Amniotic epithelial cell (primary cell): ENCODE results near the gene SEC22C.
A peak's percentile ranks its signal among the peaks of the same experiment; 100 is the strongest.

Source experiments
- DNase-seq: peaks from one replicate; pipeline ENCODE4 v3.0.0-alpha.2; 2010; ENCODE audit warnings: low read depth

Gene SEC22C

DNA sequence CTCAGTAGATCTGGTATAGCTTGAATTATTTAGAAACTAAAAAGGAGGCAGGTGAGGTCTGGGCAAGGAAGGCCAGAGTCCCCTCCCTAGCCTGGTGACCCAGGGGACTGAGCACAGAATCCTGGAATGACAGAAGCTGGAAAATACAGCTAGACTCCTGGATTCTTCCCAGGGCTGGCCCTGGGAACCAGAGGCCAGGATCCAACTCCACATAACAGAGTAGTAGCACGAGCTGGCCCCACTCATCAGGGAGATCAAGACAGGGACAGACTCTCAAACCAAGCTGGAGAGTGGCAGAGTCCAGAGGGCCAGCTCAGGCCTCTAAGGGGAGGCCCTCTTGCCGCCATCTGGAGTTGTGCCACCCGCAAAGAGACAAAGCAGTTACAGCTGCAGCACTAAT lies 68.6 kb downstream of the SEC22C start:
- DNase-seq: no peak

GRCh38 chr3:42511736-42512135 lies 70.0 kb downstream of the SEC22C start:
- DNase-seq: no peak

DNA sequence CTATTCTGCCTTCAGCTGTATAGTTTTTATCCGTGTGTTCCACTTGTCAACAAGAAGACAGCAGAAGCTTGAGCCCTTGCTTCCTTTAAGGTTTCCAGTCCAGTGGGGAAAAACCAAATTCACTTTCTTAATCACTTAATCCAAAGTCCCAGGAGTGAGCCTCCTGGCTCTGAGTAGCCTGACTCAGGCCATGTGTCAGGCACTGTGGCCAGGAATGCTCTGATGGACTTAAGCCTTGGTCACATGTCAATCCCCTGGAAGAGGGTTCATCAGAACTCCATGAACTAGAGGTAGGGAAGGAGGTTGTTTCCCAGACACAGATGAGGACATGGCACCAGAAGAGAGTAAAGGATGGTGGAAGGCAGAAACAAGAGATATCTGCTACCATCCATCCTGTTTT lies 70.6 kb downstream of the SEC22C start:
- no peak for DNase-seq

DNA sequence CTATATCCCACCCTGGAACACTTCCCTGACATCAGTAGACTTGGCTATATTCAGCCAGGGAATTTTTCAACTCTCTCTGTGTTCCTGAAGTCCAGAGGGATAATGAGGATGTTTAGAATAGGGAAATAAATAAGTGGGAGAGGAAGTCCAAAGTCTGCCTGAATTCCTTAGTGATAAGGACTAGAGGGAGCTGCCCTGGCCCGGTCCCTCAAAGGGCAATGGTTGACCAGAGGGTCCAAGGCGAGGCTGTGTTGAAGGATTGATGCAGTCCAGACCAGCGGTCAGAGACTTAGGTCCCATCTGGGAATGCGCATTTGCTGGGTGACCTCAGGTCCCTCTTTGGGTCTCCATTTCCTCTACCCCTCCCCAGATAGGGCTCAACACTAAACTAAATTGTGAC lies 71.4 kb downstream of the SEC22C start:
- DNase-seq: no peak

- DNase-seq: no peak
Observed at GRCh38 chr3:42509111-42509510, 72.7 kb downstream of the SEC22C start.

GRCh38 chr3:42508562-42508961 lies 73.2 kb downstream of the SEC22C start:
- no peak for DNase-seq

DNA sequence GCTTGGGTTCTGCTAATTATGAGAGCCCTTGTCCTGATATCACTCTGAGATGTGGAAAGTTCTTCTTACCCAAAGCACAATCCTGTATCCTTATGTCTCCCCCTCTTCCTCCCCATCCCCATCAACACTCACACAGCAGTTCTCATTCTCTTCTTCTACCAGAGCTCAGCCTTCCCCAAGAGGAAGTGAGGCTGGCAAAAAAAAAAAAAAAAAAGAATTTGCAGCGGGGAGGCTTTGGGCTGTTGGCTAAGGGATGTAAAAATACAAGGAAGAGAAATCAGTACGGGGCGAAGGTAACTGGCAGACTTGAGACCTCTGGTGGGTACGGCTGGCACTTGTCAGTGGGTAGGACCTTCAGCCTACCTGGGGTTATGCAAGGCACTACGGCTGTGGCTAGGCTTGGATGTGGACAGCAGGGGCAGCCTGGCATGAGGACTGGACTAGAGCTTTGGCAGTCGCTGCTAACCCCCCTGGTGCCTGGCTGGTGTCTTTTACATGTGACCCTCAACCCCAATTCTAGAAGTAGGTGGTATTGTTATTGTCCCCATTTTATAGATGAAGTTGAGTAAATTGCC lies 73.9 kb downstream of the SEC22C start:
- DNase-seq: no peak

GRCh38 chr3:42507252-42507651 lies 74.5 kb downstream of the SEC22C start:
- DNase-seq: no peak

GRCh38 chr3:42505849-42506410 lies 75.8 kb downstream of the SEC22C start:
- DNase-seq: no peak

DNA sequence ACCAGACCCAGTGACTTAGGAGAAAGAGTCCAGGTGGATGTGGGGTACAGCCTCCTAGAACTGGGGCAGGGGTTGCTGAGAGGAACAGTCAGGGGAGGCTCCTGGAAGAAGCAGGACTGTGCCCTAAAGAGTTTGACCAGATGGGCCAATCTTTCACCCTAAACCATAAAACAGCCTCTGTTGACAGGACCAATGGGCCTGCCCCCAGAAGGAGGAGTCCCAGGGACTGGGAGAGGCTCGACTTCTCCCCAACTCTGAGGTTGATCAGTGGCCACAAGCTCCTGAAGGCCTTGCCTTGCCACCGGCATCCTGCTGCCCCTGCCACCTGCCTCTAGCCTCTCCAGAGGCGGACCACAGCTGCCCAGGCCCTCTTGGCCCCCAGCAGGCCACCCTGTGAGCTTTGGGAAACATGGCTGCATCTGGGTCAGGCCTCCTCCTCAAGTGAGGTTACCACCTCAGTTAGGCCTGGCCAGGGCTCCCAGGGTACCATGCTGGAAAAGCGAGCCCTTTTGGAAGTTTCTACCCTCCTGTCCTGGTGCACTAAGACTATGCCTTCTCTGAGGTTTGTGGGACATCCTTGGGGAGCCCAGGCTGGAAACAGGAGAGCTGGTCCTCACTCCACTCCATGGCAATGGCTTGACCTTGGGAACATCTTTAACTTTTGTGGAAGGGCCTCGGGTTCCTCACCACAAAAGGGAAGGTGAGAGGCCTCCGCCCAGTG lies 76.5 kb downstream of the SEC22C start:
- DNase-seq: no peak

DNA sequence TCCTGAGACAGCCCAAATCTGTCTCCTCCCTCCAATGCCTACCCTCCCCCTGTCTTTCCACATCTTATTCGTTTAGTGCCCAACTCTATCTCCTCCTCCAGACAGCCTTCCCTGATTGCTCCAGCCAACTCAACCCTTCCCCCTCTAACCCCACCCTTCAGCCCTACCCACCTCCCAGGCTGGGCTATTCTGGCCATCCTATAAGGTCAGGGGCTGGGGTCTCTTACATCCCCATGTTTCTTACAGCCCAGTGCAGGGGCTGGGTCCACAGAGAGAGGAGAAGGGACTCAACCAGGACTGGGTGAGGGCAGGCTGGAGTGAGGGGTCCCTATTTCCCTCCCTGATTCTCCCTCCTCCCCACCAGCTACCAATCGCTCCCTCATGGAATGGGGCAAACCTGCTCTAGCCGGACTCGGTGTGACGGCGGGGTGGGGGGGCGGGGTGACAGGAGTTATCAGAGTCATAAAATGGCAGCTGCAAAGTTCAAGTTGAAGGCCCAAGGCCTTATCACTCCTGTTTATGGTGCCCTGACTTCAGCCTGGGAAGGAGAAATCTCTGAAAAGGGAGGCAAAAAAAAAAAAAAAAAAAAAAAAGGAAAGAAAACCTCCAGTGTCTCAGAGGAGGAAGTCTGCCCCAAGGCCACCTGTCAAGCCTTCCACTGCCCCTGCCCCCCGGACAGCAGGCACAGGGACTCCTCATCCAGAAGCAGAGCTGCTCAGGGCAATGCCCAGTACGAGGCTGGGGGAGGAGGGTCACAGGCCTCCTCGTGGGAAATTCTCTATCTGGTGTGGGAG lies 77.2 kb downstream of the SEC22C start:
- no peak for DNase-seq

- DNase-seq: no peak
Observed at GRCh38 chr3:42503957-42504333, 77.8 kb downstream of the SEC22C start.

DNA sequence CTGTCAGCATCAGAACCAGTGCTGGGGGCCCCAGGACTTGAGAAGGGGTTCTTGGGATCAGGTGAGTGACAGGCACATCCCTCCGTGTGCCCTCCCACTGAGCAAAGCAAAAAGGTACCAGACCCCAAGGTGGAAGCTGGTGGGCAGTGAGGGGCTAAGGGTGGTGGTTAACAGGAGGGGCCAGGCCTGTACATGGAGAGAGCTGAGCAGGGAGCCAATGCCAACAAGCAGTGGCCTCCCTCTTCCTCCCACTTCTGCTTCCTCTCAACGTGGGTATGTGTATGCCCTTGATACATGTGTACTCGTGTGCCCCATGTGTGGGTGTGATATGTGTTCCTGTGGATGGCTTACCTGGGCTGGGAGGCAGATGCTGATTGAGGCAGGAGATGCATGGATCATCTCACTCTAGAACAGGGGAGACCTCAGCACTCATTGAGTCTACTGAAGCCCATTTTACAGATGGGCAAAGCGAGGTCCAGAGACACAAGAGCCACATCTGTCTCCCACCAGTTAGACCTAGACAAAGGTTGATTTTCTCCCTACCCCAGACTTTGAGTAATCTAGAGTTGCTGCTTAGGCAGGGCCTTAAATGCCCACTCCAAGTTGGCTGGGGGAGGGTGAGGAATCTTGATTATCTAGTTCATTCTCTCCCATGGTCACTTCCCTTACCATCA lies 78.4 kb downstream of the SEC22C start:
- no peak for DNase-seq

DNA sequence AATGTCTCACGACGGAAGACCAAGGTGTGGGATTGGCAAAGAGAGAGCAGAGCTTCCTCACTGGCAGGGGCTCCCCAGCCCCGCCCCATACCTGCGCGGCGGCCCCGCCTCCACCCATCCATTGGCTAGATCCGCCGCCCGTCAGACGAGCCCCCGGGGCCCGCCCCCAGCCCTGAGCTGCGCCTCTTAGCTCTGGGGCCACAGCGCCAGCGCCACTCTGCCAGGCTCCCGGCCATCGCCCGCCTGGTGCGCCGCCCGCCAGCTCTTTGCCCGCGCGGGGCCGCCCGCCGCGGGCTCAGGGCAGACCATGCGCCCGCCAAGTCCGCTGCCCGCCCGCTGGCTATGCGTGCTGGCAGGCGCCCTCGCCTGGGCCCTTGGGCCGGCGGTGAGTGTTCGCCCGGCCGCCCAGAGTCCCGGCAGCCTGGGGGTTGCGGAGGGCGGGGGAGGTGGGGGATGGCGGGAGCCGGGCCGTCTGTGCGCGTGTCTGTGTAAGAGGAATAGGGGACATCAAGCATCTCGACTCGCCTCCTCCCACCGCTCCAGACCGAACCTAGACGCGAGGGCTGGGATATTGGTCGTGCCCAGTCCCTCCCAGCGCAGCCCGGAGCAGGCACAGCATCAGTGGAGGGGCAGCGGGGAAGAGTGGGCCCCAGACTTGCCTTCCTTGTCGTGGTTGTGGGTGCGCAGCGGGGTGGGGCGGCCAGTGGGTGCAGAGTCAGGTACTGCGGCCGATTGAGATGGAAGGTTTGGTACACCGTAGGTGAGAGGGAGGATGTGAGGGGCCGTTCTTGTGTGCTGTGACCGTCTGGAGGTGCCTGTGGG lies 79.1 kb downstream of the SEC22C start, which contains the start of gene VIPR1:
TSS of gene VIPR1 (plus strand) at position 215 of the 822 bp plus-strand sequence. CDS start at position 308, 93 bp downstream.
- no peak for DNase-seq

DNA sequence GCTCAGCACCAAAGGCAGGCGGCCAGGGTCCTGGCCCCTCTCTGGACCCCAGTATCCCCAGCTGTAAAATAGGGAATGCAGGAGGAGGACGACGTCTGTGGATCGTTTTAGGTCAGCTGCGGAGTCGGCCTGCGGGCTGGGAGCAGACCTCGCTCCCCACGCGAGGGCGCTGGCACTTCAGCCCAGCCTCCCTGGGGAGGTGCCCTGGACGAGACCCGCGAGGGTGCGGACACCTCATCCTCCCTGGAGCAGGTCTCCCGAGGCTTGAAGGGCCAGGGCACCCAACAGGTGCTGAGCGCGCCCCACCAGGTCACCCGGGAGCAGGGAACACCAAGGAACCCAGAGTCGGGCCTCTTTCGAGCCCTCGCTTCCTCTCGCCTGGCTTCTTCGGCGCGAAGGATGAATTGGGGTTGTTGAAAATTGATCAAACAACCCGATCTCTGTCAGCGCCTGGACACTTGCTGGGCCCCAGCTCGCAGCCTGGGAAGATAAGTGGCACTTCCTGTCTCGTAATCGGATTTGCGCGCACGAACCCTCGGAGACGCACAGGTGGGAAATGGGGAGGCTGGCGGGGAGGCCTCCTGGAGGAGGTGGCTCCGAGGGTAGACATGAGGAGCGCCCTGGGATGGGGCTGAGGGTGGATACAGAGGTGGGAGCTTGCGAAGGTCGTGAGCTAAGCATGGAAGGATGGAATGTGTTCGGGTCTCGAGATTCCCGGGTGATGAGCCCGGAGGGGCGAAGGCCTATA lies 79.9 kb downstream of the SEC22C start:
- peak; percentile 15 for DNase-seq

- no peak for DNase-seq
Observed at GRCh38 chr3:42501321-42501680, 80.5 kb downstream of the SEC22C start.

DNA sequence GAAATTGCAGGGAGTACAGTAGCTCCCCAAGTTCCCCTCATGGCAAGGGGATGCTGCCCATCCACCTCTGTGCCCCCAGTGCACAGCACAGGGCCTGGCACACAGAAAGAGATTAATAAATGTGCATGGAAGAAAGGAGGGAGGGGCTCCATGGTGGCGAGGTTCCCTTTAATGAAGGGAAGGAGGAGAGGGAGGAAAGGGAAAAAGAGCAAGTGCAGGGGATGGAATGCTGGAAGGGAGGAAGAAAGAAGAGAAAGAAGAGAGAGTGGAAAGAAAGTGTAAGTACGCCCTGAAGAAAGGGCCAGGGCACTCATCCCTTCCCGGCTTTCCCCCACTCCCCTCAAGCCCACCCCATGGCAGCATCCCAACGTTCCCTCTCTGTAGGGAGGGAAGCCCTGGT lies 80.9 kb downstream of the SEC22C start:
- no peak for DNase-seq

DNA sequence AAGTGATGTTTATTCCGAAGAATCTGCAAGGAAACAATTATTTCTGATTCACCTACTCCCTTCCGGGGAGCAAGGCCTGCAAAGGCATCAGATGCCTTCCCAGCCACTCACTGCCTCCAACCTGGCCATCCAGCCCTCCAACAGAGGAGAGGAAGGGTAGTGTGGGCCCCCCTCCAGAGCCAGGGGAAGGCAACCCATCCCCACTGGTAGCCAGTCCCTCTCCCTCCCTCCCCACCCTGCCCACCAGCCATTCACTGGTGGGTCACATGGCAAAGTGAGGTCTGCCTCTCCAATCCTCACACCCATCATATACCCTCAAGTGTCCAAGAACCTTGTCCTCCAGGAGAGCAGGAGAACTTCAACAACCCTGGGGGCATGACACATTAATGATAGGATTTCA lies 81.7 kb downstream of the SEC22C start:
- no peak for DNase-seq

GRCh38 chr3:42499478-42499871 lies 82.3 kb downstream of the SEC22C start:
- DNase-seq: no peak

DNA sequence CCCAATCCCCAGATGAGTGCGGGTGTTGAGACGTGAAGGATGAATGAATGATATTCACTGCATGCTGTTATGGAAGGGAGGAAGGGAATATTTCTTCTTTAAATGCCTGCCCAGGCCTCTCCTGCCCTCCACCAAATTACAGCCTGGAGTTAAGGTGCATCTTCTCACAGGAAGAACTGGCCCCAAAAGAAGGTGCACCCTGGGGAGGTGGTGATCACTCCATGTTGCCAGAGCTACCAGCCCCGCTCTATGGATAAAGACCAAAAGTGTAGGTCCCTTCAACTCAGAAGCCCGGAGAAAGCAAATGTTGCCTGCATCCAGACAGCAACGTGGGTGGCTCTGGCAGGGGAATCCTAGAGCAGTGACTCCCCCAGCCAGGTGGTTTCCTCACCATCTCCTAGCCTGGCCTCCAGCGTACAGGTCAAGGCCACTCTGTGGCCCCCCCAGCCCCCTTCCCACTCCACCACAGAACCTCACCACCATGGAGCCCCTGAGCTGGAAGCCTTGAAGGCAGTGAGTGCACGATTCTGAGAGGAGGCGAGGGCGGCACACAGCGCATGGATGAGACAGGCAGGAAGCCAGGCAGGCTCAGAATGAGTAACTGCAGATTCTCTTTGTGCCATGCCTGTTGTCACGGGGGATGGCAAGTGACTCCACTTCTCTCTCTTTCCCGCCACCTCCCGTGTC lies 82.8 kb downstream of the SEC22C start:
- no peak for DNase-seq
